Astrocyte (in vitro differentiated cells and primary cell): ENCODE results near the gene NCAM2. TPM values are rescaled to one million over a fixed set of nuclear protein-coding genes. Genes with fewer than 3 reads are reported as not detected.

Experiments
- DNase-seq: peaks from one replicate; pipeline ENCODE4 v3.0.0-alpha.2; 2010; ENCODE audit warnings: low read depth
- FAIRE-seq: peaks from 2 replicates; lab custom pipeline; 2011; peaks lifted over from hg19 to GRCh38; lab: Jason Lieb, UNC
- H2AFZ ChIP-seq: 2 replicates; pipeline ENCODE4 v1.6.0; 2012; ENCODE audit warnings: low read depth, low read length, inconsistent platforms
- H3K27ac ChIP-seq: 2 replicates; pipeline ENCODE4 v1.5.1; 2011; ENCODE audit warnings: low read depth, low read length, inconsistent platforms
- H3K27me3 ChIP-seq: 2 replicates; pipeline ENCODE4 v1.6.0; 2011; ENCODE audit warnings: low read length, inconsistent platforms; ENCODE audit not compliant: insufficient read depth
- H3K36me3 ChIP-seq: 2 replicates; pipeline ENCODE4 v1.5.1; 2011; ENCODE audit warnings: low read length, inconsistent platforms; ENCODE audit not compliant: insufficient read depth
- H3K4me1 ChIP-seq: 2 replicates; pipeline ENCODE4 v1.5.1; 2011; ENCODE audit warnings: low read length, inconsistent platforms; ENCODE audit not compliant: insufficient read depth
- H3K4me2 ChIP-seq: 2 replicates; pipeline ENCODE4 v1.6.0; 2012; ENCODE audit warnings: low read length, inconsistent platforms
- H3K4me3 ChIP-seq: 2 replicates; pipeline ENCODE4 v1.5.1; 2011; ENCODE audit warnings: low read depth, mild to moderate bottlenecking, low read length, inconsistent platforms; ENCODE audit not compliant: insufficient read depth
- H3K79me2 ChIP-seq: 2 replicates; pipeline ENCODE4 v1.6.0; 2012; ENCODE audit warnings: mild to moderate bottlenecking, low read length, inconsistent platforms; ENCODE audit not compliant: insufficient read depth
- H3K9ac ChIP-seq: 2 replicates; pipeline ENCODE4 v1.6.0; 2012; ENCODE audit warnings: mild to moderate bottlenecking, low read length, inconsistent platforms
- H3K9me3 ChIP-seq: 2 replicates; pipeline ENCODE4 v1.5.1; 2012; ENCODE audit warnings: low read depth, mild to moderate bottlenecking, low read length, inconsistent platforms; ENCODE audit not compliant: insufficient read depth
- H4K20me1 ChIP-seq: 2 replicates; pipeline ENCODE4 v1.6.0; 2012; ENCODE audit warnings: low read length, inconsistent platforms; ENCODE audit not compliant: insufficient read depth
- H3K27ac Mint-ChIP-seq: one replicate; pipeline ENCODE4 v1.8.0; 2021; ENCODE audit warnings: mild to moderate bottlenecking, mixed read lengths; ENCODE audit not compliant: unreplicated experiment
- H3K27me3 Mint-ChIP-seq: one replicate; pipeline ENCODE4 v1.8.0; 2021; ENCODE audit warnings: low read depth, mixed read lengths; ENCODE audit not compliant: unreplicated experiment
- H3K36me3 Mint-ChIP-seq: one replicate; pipeline ENCODE4 v1.8.0; 2021; ENCODE audit warnings: low read depth, mixed read lengths; ENCODE audit not compliant: unreplicated experiment
- H3K4me1 Mint-ChIP-seq: one replicate; pipeline ENCODE4 v1.8.0; 2021; ENCODE audit warnings: low read depth, mixed read lengths; ENCODE audit not compliant: unreplicated experiment
- H3K4me3 Mint-ChIP-seq: one replicate; pipeline ENCODE4 v1.8.0; 2021; ENCODE audit warnings: mild to moderate bottlenecking, moderate library complexity, mixed read lengths; ENCODE audit not compliant: unreplicated experiment
- H3K9me3 Mint-ChIP-seq: one replicate; pipeline ENCODE4 v1.8.0; 2021; ENCODE audit warnings: mild to moderate bottlenecking, mixed read lengths; ENCODE audit not compliant: unreplicated experiment
- CTCF ChIP-seq: IDR thresholded peaks from 2 replicates; pipeline ENCODE4 v1.5.1; 2011; ENCODE audit warnings: low read depth, mild to moderate bottlenecking, inconsistent platforms, low read length, moderate library complexity; ENCODE audit not compliant: insufficient read depth
- EZH2 ChIP-seq: IDR thresholded peaks from 2 replicates; pipeline ENCODE4 v1.6.1; 2012; ENCODE audit warnings: mild to moderate bottlenecking, low read length, inconsistent platforms; ENCODE audit not compliant: insufficient read depth
- total RNA-seq: library from RNA; stranded (reverse); gene quantifications from 2 replicates; pipeline ENCODE4 v1.2.1, GENCODE V29; 2021

Gene NCAM2
- total RNA-seq, 1 donor from 2014 or later = 6.8 TPM

GRCh38 chr21:21231913-21232312, 233.7 kb downstream of the NCAM2 start:
- Mint-ChIP-seq H3K9me3 (no peaks in the 10 kb centered on the region), H3K4me3 (no peak overlapping the region), H3K27ac (no peak overlapping the region), H3K4me1 (peaks cover 5% of the 10 kb centered on the region), H3K36me3 (no peaks in the 10 kb centered on the region), H3K27me3 (no peaks in the 10 kb centered on the region)
- H3K9me3 ChIP-seq = no peaks in the 10 kb centered on the region
- no peaks in the 10 kb centered on the region for H3K27me3 ChIP-seq
- H2AFZ ChIP-seq = no peak overlapping the region
- H3K36me3 ChIP-seq = no peaks in the 10 kb centered on the region
- TF ChIP-seq CTCF = no peak
- TF ChIP-seq EZH2 = no peak
- no peak overlapping the region for H3K9ac ChIP-seq
- FAIRE-seq (no peak), DNase-seq (no peak)
- H3K27ac ChIP-seq = no peak overlapping the region
- H3K4me2 ChIP-seq = no peak overlapping the region
- no peaks in the 10 kb centered on the region for H3K79me2 ChIP-seq
- no peaks in the 10 kb centered on the region for H3K4me1 ChIP-seq
- no peaks in the 10 kb centered on the region for H4K20me1 ChIP-seq
- no peak overlapping the region for H3K4me3 ChIP-seq

GRCh38 chr21:21232320-21232719, 234.1 kb downstream of the NCAM2 start:
- Histone ChIP-seq H3K4me3 (no peak overlapping the region), H3K27me3 (no peaks in the 10 kb centered on the region), H3K9me3 (no peaks in the 10 kb centered on the region), H3K79me2 (no peaks in the 10 kb centered on the region), H2AFZ (no peak overlapping the region), H3K27ac (no peak overlapping the region), H3K4me2 (no peak overlapping the region), H3K4me1 (no peaks in the 10 kb centered on the region), H3K9ac (no peak overlapping the region), H4K20me1 (no peaks in the 10 kb centered on the region), H3K36me3 (no peaks in the 10 kb centered on the region)
- no peak for FAIRE-seq
- Mint-ChIP-seq H3K4me3 (no peak overlapping the region), H3K27ac (no peak overlapping the region), H3K9me3 (no peaks in the 10 kb centered on the region), H3K4me1 (peaks cover 5% of the 10 kb centered on the region), H3K27me3 (no peaks in the 10 kb centered on the region), H3K36me3 (no peaks in the 10 kb centered on the region)
- DNase-seq = no peak
- TF ChIP-seq EZH2 (no peak), CTCF (peak; percentile 60)

- H3K36me3 Mint-ChIP-seq = no peaks in the 10 kb centered on the region
- TF ChIP-seq CTCF (no peak), EZH2 (no peak)
- no peak overlapping the region for H3K9ac ChIP-seq
- no peak overlapping the region for H3K4me2 ChIP-seq
- no peaks in the 10 kb centered on the region for H3K27me3 Mint-ChIP-seq
- no peak overlapping the region for H3K27ac ChIP-seq
- FAIRE-seq (no peak), DNase-seq (no peak)
- H3K4me1 Mint-ChIP-seq = peaks cover 5% of the 10 kb centered on the region
- no peak overlapping the region for H3K4me3 Mint-ChIP-seq
- no peak overlapping the region for H3K4me3 ChIP-seq
- no peaks in the 10 kb centered on the region for H3K9me3 ChIP-seq
- no peaks in the 10 kb centered on the region for H3K79me2 ChIP-seq
- H3K27ac Mint-ChIP-seq = no peak overlapping the region
- no peaks in the 10 kb centered on the region for H3K36me3 ChIP-seq
- H3K27me3 ChIP-seq = no peaks in the 10 kb centered on the region
- no peaks in the 10 kb centered on the region for H4K20me1 ChIP-seq
- no peaks in the 10 kb centered on the region for H3K9me3 Mint-ChIP-seq
- H3K4me1 ChIP-seq = no peaks in the 10 kb centered on the region
- no peak overlapping the region for H2AFZ ChIP-seq
Measured at GRCh38 chr21:21233051-21233450, 234.8 kb downstream of the NCAM2 start.
